ENCODE results near the gene NTSR1.

DNA sequence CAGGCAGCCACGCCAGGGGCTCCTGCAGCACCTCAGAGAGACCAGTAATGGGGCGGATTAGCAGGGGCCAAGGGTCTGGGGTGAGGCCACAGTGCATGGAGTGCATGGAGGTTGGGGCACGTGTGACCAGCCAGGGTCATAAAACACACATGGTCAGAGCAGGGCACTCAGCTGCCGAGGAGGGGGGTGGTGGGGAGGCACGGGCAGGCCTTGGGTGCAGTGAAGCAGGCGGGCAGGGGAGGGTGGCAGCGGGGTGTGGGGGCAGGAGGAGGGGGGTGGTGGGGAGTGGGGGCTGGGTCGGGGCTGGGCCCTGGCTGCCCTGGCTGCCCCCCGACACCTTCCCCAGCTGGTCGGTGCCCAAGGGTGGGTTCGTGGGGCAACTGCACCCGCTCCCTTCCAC lies 23.7 kb upstream of the NTSR1 start:
- TF ChIP-seq, protein P1, sequence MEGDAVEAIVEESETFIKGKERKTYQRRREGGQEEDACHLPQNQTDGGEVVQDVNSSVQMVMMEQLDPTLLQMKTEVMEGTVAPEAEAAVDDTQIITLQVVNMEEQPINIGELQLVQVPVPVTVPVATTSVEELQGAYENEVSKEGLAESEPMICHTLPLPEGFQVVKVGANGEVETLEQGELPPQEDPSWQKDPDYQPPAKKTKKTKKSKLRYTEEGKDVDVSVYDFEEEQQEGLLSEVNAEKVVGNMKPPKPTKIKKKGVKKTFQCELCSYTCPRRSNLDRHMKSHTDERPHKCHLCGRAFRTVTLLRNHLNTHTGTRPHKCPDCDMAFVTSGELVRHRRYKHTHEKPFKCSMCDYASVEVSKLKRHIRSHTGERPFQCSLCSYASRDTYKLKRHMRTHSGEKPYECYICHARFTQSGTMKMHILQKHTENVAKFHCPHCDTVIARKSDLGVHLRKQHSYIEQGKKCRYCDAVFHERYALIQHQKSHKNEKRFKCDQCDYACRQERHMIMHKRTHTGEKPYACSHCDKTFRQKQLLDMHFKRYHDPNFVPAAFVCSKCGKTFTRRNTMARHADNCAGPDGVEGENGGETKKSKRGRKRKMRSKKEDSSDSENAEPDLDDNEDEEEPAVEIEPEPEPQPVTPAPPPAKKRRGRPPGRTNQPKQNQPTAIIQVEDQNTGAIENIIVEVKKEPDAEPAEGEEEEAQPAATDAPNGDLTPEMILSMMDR (conservative IDR thresholded peaks at IDR 0.05; ENCODE audit: low read length), result no peak
- TF ChIP-seq EZH2phosphoT487 (IDR thresholded peaks at IDR 0.05; ENCODE audit: borderline replicate concordance), result no peak

All from Loucy (cell line).